PC-3 (cell line): ENCODE results near the gene NFE2.

Experiments used
- EZH2 ChIP-seq: fragments of 300-600 bp; sonication (generic); IDR thresholded peaks from one replicate; pipeline ENCODE4 v1.6.1; 2017; ENCODE audit warnings: antibody characterized with exemption, mild to moderate bottlenecking, low read length; ENCODE audit not compliant: unreplicated experiment
- TF ChIP-seq, protein P1 (sequence below): fragments of 300-600 bp; sonication (generic); conservative IDR thresholded peaks from 2 replicates; pipeline ENCODE4 v1.5.1; 2017; ENCODE audit warnings: antibody characterized with exemption, low read depth, mild to moderate bottlenecking, low read length

DNA sequence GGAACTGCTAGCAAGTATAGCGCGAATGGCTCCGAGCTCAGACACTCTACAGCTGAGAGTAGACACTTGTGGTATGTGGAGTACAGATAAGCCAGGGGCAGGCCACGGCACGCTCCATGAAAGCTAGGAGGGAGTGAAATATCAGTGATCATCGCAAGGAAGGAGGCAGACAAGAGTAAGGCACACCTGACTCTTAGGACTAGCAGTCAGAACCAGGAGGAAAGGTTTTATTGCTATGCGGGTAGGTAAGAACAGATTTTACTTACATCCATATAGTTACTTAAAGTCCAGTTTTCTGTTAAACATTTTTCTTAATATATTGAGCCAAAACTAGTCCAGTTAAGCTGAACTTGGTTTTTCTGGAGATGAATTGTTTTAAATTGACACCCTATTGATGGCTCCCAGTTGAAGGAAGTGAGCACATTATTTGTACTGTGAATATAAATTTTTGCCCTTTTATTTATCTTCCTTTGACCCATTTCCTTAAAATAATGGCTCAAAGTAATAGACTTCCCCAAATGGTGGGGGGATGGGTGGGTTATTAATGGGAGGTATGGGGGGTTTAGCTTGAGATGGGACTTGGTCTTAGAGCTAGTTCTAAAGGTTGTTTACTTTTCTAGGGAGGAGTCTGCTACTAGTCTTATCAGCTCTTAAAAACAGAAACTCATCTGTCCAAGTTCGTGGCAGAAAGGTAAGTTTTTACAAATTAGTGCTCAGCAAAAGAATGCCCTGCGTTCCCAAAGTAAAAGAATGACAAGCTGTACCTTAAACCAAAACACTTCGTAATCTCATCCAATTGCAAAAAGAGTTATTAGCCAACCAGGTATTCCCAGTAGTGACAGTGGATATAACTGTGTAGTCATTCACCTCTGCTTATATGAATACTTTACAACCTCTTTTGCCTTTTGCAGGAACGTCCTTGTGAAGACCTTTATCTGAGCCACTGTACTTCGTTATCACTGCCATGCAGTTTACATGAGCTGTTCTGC is 14.5 kb downstream of the NFE2 start:
- TF ChIP-seq, protein P1, sequence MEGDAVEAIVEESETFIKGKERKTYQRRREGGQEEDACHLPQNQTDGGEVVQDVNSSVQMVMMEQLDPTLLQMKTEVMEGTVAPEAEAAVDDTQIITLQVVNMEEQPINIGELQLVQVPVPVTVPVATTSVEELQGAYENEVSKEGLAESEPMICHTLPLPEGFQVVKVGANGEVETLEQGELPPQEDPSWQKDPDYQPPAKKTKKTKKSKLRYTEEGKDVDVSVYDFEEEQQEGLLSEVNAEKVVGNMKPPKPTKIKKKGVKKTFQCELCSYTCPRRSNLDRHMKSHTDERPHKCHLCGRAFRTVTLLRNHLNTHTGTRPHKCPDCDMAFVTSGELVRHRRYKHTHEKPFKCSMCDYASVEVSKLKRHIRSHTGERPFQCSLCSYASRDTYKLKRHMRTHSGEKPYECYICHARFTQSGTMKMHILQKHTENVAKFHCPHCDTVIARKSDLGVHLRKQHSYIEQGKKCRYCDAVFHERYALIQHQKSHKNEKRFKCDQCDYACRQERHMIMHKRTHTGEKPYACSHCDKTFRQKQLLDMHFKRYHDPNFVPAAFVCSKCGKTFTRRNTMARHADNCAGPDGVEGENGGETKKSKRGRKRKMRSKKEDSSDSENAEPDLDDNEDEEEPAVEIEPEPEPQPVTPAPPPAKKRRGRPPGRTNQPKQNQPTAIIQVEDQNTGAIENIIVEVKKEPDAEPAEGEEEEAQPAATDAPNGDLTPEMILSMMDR, result no peak
- no peak for TF ChIP-seq EZH2
